Ascending aorta (tissue), 2 donors: ENCODE results near the gene WNT3A. TPM values are rescaled to one million over a fixed set of nuclear protein-coding genes. Genes with fewer than 3 reads are reported as not detected.
"Not testable (repeated sequence)": the region's sequence is repeated elsewhere in the genome, so short reads cannot be mapped to it uniquely, and the experiment has no call there.

Source experiments
- DNase-seq, 2 donors: peaks; one replicate each; pipeline ENCODE4 v3.0.0-alpha.2; 2019; ENCODE audit warnings: low spot score in 2 of 2
- H3K27ac ChIP-seq, 2 donors: fragments of 200-600 bp; sonication (generic); one replicate each; pipeline ENCODE4 v1.5.1; 2016 to 2017; ENCODE audit warnings: mild to moderate bottlenecking in 1 of 2
- H3K27me3 ChIP-seq: fragments of 200-600 bp; sonication (generic); one replicate; pipeline ENCODE4 v1.5.1; 2017
- H3K36me3 ChIP-seq, 2 donors: fragments of 200-600 bp; sonication (generic); one replicate each; pipeline ENCODE4 v1.5.1; 2016
- H3K4me1 ChIP-seq, 2 donors: fragments of 200-600 bp; sonication (generic); one replicate each; pipeline ENCODE4 v1.5.1; 2016 to 2017; ENCODE audit warnings: mild to moderate bottlenecking in 1 of 2
- H3K4me3 ChIP-seq, 2 donors: fragments of 200-600 bp; sonication (generic); one replicate each; pipeline ENCODE4 v1.5.1; 2016 to 2017; ENCODE audit warnings: mild to moderate bottlenecking in 1 of 2
- H3K9me3 ChIP-seq, 2 donors: fragments of 200-600 bp; sonication (generic); one replicate each; pipeline ENCODE4 v1.5.1; 2016
- intact Hi-C: fragments of 100-400 bp; cut with DNase I; formaldehyde crosslinking; loops from one replicate; pipeline ENCODE4 v1.15.1; 2023
- total RNA-seq: library from RNA; depleted of rRNA; stranded (reverse); fragments of >200 nt; gene quantifications from one replicate; pipeline ENCODE4 v1.1.0, GENCODE V29; 2016
- TF ChIP-seq, protein P1 (sequence below), 3 experiments: fragments of 200-600 bp in 2 of 3; fragments of 450-650 bp in 1 of 3; sonication (generic) in 2 of 3; IDR thresholded peaks; one replicate each; pipeline ENCODE4 v1.5.1; 2016 to 2019; ENCODE audit warnings: antibody characterized with exemption in 3 of 3, mild to moderate bottlenecking in 1 of 3, moderate library complexity in 1 of 3

Gene WNT3A
- total RNA-seq, 1 donor from 2014 or later = not detected

DNA sequence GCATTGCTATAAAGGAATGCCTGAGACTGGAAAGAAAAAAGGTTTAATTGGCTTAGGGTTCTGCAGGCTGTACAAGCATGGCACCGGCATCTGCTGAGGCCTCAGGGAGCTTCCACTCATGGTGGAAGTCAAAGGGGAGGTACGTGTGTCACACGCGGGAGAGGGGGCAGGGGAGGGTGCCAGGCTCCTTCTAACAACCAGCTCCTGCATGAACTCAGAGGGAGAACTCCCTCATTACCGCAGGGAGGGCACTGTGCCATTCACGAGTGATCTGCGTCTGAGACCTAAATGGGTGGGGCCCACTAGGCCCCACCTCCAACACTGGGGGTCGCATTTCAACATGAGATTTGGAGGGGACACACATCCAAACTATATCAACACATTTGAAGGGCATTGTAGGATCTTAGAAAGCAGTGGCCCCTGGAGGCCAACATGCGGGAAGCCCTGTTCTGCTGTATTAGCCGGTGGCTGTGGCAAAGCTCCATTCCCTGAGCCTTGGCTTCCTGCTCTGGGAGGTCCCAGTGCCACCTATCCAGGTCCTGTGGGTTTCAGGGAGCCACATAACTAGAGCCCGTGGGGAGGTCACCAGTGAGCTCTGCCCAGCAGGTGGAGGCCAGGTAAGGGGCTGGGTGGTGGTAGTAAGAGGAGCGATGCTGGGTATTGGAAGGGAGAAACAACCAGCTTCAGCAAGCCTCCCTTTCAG, 10.0 kb downstream of the WNT3A start:
- Histone ChIP-seq H3K27me3 (no peaks in the 10 kb centered on the region), H3K27ac (no peak overlapping the region), H3K4me1 (no peaks in the 10 kb centered on the region), H3K36me3 (no peaks in the 10 kb centered on the region), H3K4me3 (no peak overlapping the region), H3K9me3 (no peaks in the 10 kb centered on the region)
- intact Hi-C loops = no loop called here
- DNase-seq = peak in 1 of 2 donors; percentile 28
- TF ChIP-seq, protein P1, sequence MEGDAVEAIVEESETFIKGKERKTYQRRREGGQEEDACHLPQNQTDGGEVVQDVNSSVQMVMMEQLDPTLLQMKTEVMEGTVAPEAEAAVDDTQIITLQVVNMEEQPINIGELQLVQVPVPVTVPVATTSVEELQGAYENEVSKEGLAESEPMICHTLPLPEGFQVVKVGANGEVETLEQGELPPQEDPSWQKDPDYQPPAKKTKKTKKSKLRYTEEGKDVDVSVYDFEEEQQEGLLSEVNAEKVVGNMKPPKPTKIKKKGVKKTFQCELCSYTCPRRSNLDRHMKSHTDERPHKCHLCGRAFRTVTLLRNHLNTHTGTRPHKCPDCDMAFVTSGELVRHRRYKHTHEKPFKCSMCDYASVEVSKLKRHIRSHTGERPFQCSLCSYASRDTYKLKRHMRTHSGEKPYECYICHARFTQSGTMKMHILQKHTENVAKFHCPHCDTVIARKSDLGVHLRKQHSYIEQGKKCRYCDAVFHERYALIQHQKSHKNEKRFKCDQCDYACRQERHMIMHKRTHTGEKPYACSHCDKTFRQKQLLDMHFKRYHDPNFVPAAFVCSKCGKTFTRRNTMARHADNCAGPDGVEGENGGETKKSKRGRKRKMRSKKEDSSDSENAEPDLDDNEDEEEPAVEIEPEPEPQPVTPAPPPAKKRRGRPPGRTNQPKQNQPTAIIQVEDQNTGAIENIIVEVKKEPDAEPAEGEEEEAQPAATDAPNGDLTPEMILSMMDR (IDR thresholded peaks at IDR 0.05) = no peak

DNA sequence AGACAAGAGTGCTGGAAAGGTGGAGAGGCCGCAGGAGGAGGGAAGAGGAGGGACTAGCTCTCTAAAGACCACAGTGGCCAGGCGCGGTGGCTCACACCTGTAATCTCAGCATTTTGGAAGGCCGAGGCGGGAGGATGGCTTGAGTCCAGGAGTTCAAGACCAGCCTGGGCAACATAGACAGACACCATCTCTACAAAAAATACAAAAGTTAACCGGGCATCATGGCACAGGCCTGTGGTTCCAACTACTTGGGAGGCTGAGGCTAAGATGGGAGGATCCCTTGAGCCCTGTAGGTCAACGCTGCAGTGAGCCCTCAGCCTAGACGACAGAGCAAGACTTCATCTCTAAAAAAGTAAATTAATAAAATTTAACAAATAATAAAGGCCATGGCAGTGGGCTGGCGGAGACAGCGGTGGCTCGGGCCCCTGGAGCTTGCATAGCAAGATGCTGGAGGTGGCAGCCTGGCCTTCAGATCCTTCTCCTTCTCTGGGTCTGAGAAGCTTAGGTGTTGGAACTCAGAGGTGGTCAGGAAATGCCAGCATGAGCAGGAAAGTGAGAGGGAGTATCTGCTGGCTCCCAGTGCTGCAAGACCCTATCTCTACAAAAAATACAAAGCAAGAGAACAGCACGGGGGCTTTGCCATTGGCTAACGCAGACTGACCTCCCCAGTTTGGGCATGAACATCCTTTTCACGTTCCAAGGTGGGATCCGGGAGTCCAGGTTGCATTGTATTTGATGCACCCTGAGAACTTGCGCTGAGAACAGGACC, 10.7 kb downstream of the WNT3A start:
- Histone ChIP-seq H3K27me3 (no peaks in the 10 kb centered on the region), H3K27ac (no peak overlapping the region), H3K9me3 (no peaks in the 10 kb centered on the region), H3K4me1 (no peaks in the 10 kb centered on the region), H3K36me3 (no peaks in the 10 kb centered on the region), H3K4me3 (no peak overlapping the region)
- TF ChIP-seq, protein P1 (IDR thresholded peaks at IDR 0.05) = no peak
- intact Hi-C loops = no loop called here
- DNase-seq = peak in 1 of 2 donors; percentile 41

DNA sequence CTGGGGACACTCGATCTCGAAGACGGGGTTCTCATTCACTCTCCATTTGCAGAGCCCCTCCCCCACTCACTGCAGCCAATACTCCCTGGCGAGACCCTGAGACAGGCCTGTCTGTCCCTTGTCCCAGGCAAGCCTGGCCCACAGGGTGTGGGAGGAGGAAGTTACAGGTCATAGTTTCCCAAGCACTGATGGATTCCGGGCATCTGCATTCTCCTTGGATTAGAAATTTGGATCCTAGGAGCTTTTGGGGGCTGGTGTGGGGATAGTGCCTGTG, 11.3 kb downstream of the WNT3A start:
- intact Hi-C loops = no loop called here
- TF ChIP-seq, protein P1 (IDR thresholded peaks at IDR 0.05) = no peak
- H3K27me3 ChIP-seq = no peaks in the 10 kb centered on the region
- DNase-seq = no peak
- H3K4me1 ChIP-seq = no peaks in the 10 kb centered on the region
- H3K9me3 ChIP-seq = no peaks in the 10 kb centered on the region
- H3K27ac ChIP-seq = no peak overlapping the region
- H3K4me3 ChIP-seq = no peak overlapping the region
- H3K36me3 ChIP-seq = no peaks in the 10 kb centered on the region

DNA sequence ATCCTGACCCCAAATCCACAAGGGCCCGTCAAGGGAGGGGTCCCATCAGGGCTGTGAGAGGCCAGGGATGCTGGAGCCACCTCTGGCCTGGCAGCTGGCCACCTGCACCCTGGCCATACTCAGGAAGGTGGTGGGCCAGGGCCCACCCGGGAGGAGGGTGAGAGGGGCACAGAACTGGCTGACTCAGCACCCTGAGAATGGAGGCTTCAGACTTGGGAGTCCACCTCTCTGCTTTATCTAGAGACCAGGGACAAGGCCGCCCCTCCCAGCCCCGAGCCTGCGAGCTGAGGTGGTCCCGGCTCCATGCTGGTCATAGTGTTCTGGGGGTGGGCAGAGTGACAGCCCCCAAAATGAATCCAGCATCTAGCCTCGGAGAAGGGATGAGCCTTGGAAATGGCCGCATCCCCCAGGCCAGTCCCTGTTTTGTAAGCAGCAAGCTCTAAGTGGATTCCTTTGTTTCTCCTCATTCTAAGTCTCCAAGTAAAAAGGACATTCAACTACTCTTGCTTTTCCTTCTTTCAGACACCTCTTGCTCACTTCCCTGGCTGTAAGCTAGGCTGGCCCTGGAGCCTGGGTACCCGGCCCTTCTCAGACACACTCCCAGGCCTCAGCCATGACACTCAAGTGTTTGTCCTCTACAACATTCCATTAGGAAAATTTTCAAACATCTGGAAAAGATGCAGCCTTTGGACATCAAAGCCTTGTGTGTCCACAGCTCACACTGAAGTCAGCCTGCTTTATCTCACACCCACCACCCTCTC, 12.3 kb downstream of the WNT3A start:
- intact Hi-C loops = no loop called here
- Histone ChIP-seq H3K27me3 (no peaks in the 10 kb centered on the region), H3K36me3 (no peaks in the 10 kb centered on the region), H3K27ac (no peak overlapping the region), H3K4me1 (no peaks in the 10 kb centered on the region), H3K9me3 (no peaks in the 10 kb centered on the region), H3K4me3 (no peak overlapping the region)
- TF ChIP-seq, protein P1 (IDR thresholded peaks at IDR 0.05) = no peak
- DNase-seq = peak in 1 of 2 donors; percentile 39

DNA sequence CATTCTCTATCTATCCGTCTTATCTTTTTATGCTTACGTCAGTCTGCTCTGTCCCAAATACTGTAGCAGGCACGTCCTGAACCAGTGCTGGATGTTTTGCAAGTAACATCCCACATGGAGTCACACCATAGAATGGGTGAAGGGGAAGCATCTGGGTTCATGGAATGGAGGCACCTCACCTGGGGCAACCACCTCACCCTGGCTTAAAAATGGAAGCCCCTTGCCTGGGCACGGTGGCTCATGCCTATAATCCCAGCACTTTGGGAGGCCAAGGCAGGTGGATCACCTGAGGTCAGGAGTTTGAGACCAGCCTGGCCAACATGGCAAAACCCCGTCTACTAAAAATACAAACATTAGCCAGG, 12.9 kb downstream of the WNT3A start:
- DNase-seq = peak in 1 of 2 donors; percentile 19
- intact Hi-C loops, H3K27me3 ChIP-seq: not testable (repeated sequence)

More for the DNA sequence above, 12.9 kb downstream of the WNT3A start:
- H3K27ac ChIP-seq, H3K36me3 ChIP-seq, H3K4me1 ChIP-seq, H3K9me3 ChIP-seq, H3K4me3 ChIP-seq: not testable (repeated sequence)
